HCT116 (cell line): ENCODE results near the gene CD164L2. TPM values are rescaled to one million over a fixed set of nuclear protein-coding genes. Genes with fewer than 3 reads are reported as not detected.
A peak's percentile ranks its signal among the peaks of the same experiment; 100 is the strongest.

Experiments used
- ATAC-seq: fragments of 200-7000 bp; cut with Tn5 transposase; 2 replicates; pipeline ENCODE4 v1.9.1; 2020; ENCODE audit warnings: mild to moderate bottlenecking, moderate library complexity
- BruUV-seq: library from RNA; stranded (reverse); fragments of 400-500 nt; replicated peaks from 2 replicates; lab custom pipeline; 2021; lab: Mats Ljungman, UMichigan
- CTCF ChIA-PET: fragments of 300-600 bp; sonication (Branson Sonifier 250); formaldehyde crosslinking; loops from one replicate; lab custom pipeline; 2021; ENCODE audit warnings: antibody characterized with exemption; lab: Charles Lee
- POLR2A ChIA-PET: fragments of 300-600, 350-600 bp; sonication (Branson Sonifier 250); formaldehyde crosslinking; loops from one replicate; lab custom pipeline; 2021; ENCODE audit warnings: antibody characterized with exemption; lab: Charles Lee
- RAD21 ChIA-PET, 2 experiments: fragments of 300-600 bp; sonication (Branson Sonifier 250); formaldehyde crosslinking; loops; one replicate each; lab custom pipeline; 2023; ENCODE audit warnings: low total read pairs in 2 of 2; ENCODE audit not compliant: uncharacterized antibody in 2 of 2, unreplicated experiment in 2 of 2, low non-redundant PET in 1 of 2; lab: Charles Lee
- DNase-seq: peaks from one replicate; pipeline ENCODE4 v3.0.0-alpha.2; 2010; ENCODE audit warnings: low read depth, low spot score
- H2AFZ ChIP-seq: fragments of 200-600 bp; shearing (Covaris generic), sonication (generic); 2 replicates; pipeline ENCODE4 v1.6.1; 2017; ENCODE audit warnings: low read depth, mixed run types, mixed read lengths, antibody characterized with exemption, low read length; ENCODE audit not compliant: poor library complexity, severe bottlenecking
- H3K27ac ChIP-seq: 2 replicates; pipeline ENCODE4 v1.5.1; 2012; ENCODE audit warnings: low read depth, low read length
- H3K27me3 ChIP-seq: fragments of 200-600 bp; sonication (generic); 2 replicates; pipeline ENCODE4 v1.6.1; 2016; ENCODE audit warnings: mixed run types, low read length, mixed read lengths; ENCODE audit not compliant: insufficient read depth
- H3K36me3 ChIP-seq, 2 experiments: fragments of 200-500 bp in 1 of 2; fragments of 200-600 bp in 1 of 2; sonication (Bioruptor generic) in 1 of 2; sonication (generic) in 1 of 2; 2 replicates each; pipeline versions ENCODE4 v1.5.1 to v1.6.1; 2014 to 2016; ENCODE audit warnings: low read length in 2 of 2, inconsistent platforms in 1 of 2, mixed read lengths in 1 of 2, mixed run types in 1 of 2; ENCODE audit not compliant: insufficient read depth in 2 of 2, control insufficient read depth in 1 of 2
- H3K4me1 ChIP-seq, 2 experiments: fragments of 200-600 bp in 1 of 2; sonication (generic) in 1 of 2; 2 replicates each; pipeline versions ENCODE4 v1.5.1 to v1.6.1; 2012 to 2017; ENCODE audit warnings: low read length in 2 of 2, inconsistent platforms in 1 of 2, mild to moderate bottlenecking in 1 of 2, mixed read lengths in 1 of 2, mixed run types in 1 of 2, moderate library complexity in 1 of 2; ENCODE audit not compliant: insufficient read depth in 2 of 2, control insufficient read depth in 1 of 2
- H3K4me2 ChIP-seq: fragments of 200-600 bp; sonication (generic); 2 replicates; pipeline ENCODE4 v1.6.1; 2017; ENCODE audit warnings: mixed run types, low read length, mixed read lengths
- H3K4me3 ChIP-seq, 2 experiments: fragments of 200-600 bp in 1 of 2; sonication (generic) in 1 of 2; replicated peaks in 1 of 2; 2 replicates each; pipeline ENCODE4 v1.5.1; 2011 to 2016; ENCODE audit warnings: low read length in 2 of 2, control low read depth in 1 of 2, low read depth in 1 of 2, mild to moderate bottlenecking in 1 of 2, mixed read lengths in 1 of 2, mixed run types in 1 of 2
- H3K79me2 ChIP-seq: fragments of 200-600 bp; sonication (generic); 2 replicates; pipeline ENCODE4 v1.6.1; 2017; ENCODE audit warnings: mild to moderate bottlenecking, mixed run types, low read length, moderate library complexity, mixed read lengths; ENCODE audit not compliant: insufficient read depth
- H3K9ac ChIP-seq: fragments of 200-600 bp; sonication (generic); 2 replicates; pipeline ENCODE4 v1.6.1; 2016; ENCODE audit warnings: low read length, mixed read lengths
- H3K9me2 ChIP-seq: fragments of 200-600 bp; sonication (generic), shearing (Covaris generic); 2 replicates; pipeline ENCODE4 v1.6.1; 2017; ENCODE audit warnings: mixed run types, mild to moderate bottlenecking, moderate library complexity; ENCODE audit not compliant: insufficient read depth
- H3K9me3 ChIP-seq, 2 experiments: fragments of 200-500 bp in 1 of 2; fragments of 200-600 bp in 1 of 2; sonication (Bioruptor generic) in 1 of 2; sonication (generic) in 1 of 2; 2 replicates each; pipeline ENCODE4 v1.6.1; 2014 to 2017; ENCODE audit warnings: low read length in 2 of 2, mixed read lengths in 2 of 2, inconsistent platforms in 1 of 2, low read depth in 1 of 2, mild to moderate bottlenecking in 1 of 2, mixed run types in 1 of 2, moderate library complexity in 1 of 2; ENCODE audit not compliant: control insufficient read depth in 1 of 2, insufficient read depth in 1 of 2
- H4K20me1 ChIP-seq: fragments of 200-600 bp; sonication (generic), shearing (Covaris generic); 2 replicates; pipeline ENCODE4 v1.6.1; 2017; ENCODE audit warnings: mixed run types, mild to moderate bottlenecking, moderate library complexity; ENCODE audit not compliant: insufficient read depth
- EGR1 ChIP-seq: IDR thresholded peaks from 2 replicates; pipeline ENCODE4 v1.6.1; 2012; ENCODE audit warnings: low read depth
- FOSL1 ChIP-seq: IDR thresholded peaks from 2 replicates; pipeline ENCODE4 v1.6.1; 2012; ENCODE audit warnings: low read depth
- JUND ChIP-seq: IDR thresholded peaks from 2 replicates; pipeline ENCODE4 v1.6.1; 2012
- POLR2AphosphoS5 ChIP-seq: IDR thresholded peaks from 2 replicates; pipeline ENCODE4 v1.6.1; 2011; ENCODE audit warnings: mild to moderate bottlenecking, low read depth, low read length, moderate library complexity
- RAD21 ChIP-seq: IDR thresholded peaks from 2 replicates; pipeline ENCODE4 v1.6.1; 2012; ENCODE audit warnings: low read depth, mild to moderate bottlenecking
- SIN3A ChIP-seq: IDR thresholded peaks from 2 replicates; pipeline ENCODE4 v1.6.1; 2012; ENCODE audit warnings: low read depth
- SP1 ChIP-seq: IDR thresholded peaks from 2 replicates; pipeline ENCODE4 v1.6.1; 2012; ENCODE audit warnings: low read depth
- SRF ChIP-seq: IDR thresholded peaks from 2 replicates; pipeline ENCODE4 v1.6.1; 2012; ENCODE audit warnings: low read depth
- TCF7L2 ChIP-seq: IDR thresholded peaks from 2 replicates; pipeline ENCODE4 v1.7.0; 2011; ENCODE audit warnings: borderline replicate concordance, inconsistent platforms; ENCODE audit not compliant: insufficient read depth, insufficient read length; ENCODE audit errors: extremely low read depth
- YY1 ChIP-seq: IDR thresholded peaks from 2 replicates; pipeline ENCODE4 v1.6.1; 2011; ENCODE audit warnings: low read length, low read depth, moderate library complexity, mild to moderate bottlenecking; ENCODE audit not compliant: insufficient replicate concordance; ENCODE audit errors: extremely low read depth
- ZBTB33 ChIP-seq: IDR thresholded peaks from 2 replicates; pipeline ENCODE4 v1.6.1; 2011; ENCODE audit warnings: mild to moderate bottlenecking, low read length, moderate library complexity; ENCODE audit not compliant: insufficient replicate concordance; ENCODE audit errors: extremely low read depth
- ZFX ChIP-seq: fragments of 450-650 bp; IDR thresholded peaks from 2 replicates; pipeline ENCODE4 v1.6.1; 2017
- ZNF274 ChIP-seq: fragments of 200-500 bp; sonication (Bioruptor generic); IDR thresholded peaks from 2 replicates; pipeline ENCODE4 v1.6.1; 2014; ENCODE audit warnings: mild to moderate bottlenecking, low read depth, low read length, inconsistent platforms
- intact Hi-C: fragments of 100-400 bp; cut with micrococcal nuclease; formaldehyde crosslinking; loops from 2 replicates; pipeline ENCODE4 v1.10.0; 2022
- total RNA-seq: library from RNA; stranded (reverse); gene quantifications from one replicate; pipeline ENCODE4 v1.2.1, GENCODE V29; 2021; ENCODE audit not compliant: unreplicated experiment
- TF ChIP-seq, protein P1 (sequence below): IDR thresholded peaks from 2 replicates; pipeline ENCODE4 v1.6.1; 2012
- TF ChIP-seq, protein P2 (sequence below), 3 experiments: fragments of 200-600 bp in 1 of 3; sonication (generic) in 1 of 3; IDR thresholded peaks in 2 of 3; conservative IDR thresholded peaks in 1 of 3; 2 replicates each; pipeline ENCODE4 v1.5.1; 2012 to 2017; ENCODE audit warnings: low read depth in 2 of 3, low read length in 2 of 3, antibody characterized with exemption in 1 of 3, borderline replicate concordance in 1 of 3, control low read depth in 1 of 3, mild to moderate bottlenecking in 1 of 3, mixed read lengths in 1 of 3, mixed run types in 1 of 3, moderate library complexity in 1 of 3; ENCODE audit not compliant: insufficient read depth in 1 of 3

Gene CD164L2
- total RNA-seq, 1 experiment from 2014 or later = 11.6 TPM

GRCh38 chr1:27364696-27365371, 18.3 kb downstream of the CD164L2 start:
- peaks cover 0 to 4% of the 10 kb centered on the region in 2 experiments; a peak in 1 of 4 replicates for H3K36me3 ChIP-seq
- BruUV-seq = TSS peak; percentile 61
- ChIA-PET CTCF (interaction anchor here (0.6 to 3.3 kb wide), 15 partner anchors 7 to 319 kb away, joined by 3 to 28 read pairs (median 4); partner anchors contain the start of gene GPR3), RAD21 (no interaction called here), POLR2A (interaction anchor here (0.9 to 2.6 kb wide), 12 partner anchors 11 to 366 kb away, joined by 3 to 26 read pairs (median 4); partner anchors contain the start of genes CD164L2 and SYTL1)
- intact Hi-C loops = no loop called here
- H3K27ac ChIP-seq = peak overlapping the region; percentile 100
- DNase-seq = no peak
- H2AFZ ChIP-seq = no peak overlapping the region
- no peaks in the 10 kb centered on the region for H3K27me3 ChIP-seq
- peak overlapping the region; percentile 95 for H3K4me2 ChIP-seq
- peaks cover 12 to 32% of the 10 kb centered on the region in 2 experiments for H3K4me1 ChIP-seq
- TF ChIP-seq SP1 (no peak), POLR2AphosphoS5 (no peak), JUND (no peak), SRF (no peak), RAD21 (no peak), SIN3A (no peak), ZBTB33 (no peak), FOSL1 (no peak), ZNF274 (no peak), EGR1 (no peak), YY1 (no peak), TCF7L2 (no peak), ZFX (no peak)
- TF ChIP-seq, protein P1, sequence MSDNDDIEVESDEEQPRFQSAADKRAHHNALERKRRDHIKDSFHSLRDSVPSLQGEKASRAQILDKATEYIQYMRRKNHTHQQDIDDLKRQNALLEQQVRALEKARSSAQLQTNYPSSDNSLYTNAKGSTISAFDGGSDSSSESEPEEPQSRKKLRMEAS = no peak
- TF ChIP-seq, protein P2, sequence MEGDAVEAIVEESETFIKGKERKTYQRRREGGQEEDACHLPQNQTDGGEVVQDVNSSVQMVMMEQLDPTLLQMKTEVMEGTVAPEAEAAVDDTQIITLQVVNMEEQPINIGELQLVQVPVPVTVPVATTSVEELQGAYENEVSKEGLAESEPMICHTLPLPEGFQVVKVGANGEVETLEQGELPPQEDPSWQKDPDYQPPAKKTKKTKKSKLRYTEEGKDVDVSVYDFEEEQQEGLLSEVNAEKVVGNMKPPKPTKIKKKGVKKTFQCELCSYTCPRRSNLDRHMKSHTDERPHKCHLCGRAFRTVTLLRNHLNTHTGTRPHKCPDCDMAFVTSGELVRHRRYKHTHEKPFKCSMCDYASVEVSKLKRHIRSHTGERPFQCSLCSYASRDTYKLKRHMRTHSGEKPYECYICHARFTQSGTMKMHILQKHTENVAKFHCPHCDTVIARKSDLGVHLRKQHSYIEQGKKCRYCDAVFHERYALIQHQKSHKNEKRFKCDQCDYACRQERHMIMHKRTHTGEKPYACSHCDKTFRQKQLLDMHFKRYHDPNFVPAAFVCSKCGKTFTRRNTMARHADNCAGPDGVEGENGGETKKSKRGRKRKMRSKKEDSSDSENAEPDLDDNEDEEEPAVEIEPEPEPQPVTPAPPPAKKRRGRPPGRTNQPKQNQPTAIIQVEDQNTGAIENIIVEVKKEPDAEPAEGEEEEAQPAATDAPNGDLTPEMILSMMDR (IDR thresholded peaks at IDR 0.05 in 2 of 3, conservative IDR thresholded peaks at IDR 0.05 in 1 of 3; ENCODE audit: borderline replicate concordance in 1 of 3, insufficient read depth in 1 of 3, low read depth in 2 of 3, low read length in 2 of 3) = no peak
- H3K9me2 ChIP-seq = no peaks in the 10 kb centered on the region
- peaks cover 3% of the 10 kb centered on the region; the same call in 1 of the 2 replicates for H3K79me2 ChIP-seq
- H3K9ac ChIP-seq = peak overlapping the region; percentile 78
- no peaks in the 10 kb centered on the region for H4K20me1 ChIP-seq
- peak; percentile 0; the same call in 1 of the 2 replicates for ATAC-seq
- H3K4me3 ChIP-seq = peak overlapping the region; percentile 67 to 69
- H3K9me3 ChIP-seq = no peaks in the 10 kb centered on the region
